Gastrocnemius medialis (tissue), 4 donors: ENCODE data around the gene PDIA4.

ENCODE experiments used
- POLR2A ChIP-seq, 2 donors: fragments of 450-650 bp; IDR thresholded peaks; one replicate each; pipeline ENCODE4 v1.6.1; 2017; ENCODE audit warnings: antibody characterized with exemption in 2 of 2, mild to moderate bottlenecking in 2 of 2, moderate library complexity in 2 of 2
- TF ChIP-seq, protein P1 (sequence below), 5 experiments: fragments of 450-650 bp in 3 of 5; fragments of 200-600 bp in 2 of 5; sonication (generic) in 2 of 5; IDR thresholded peaks in 4 of 5; conservative IDR thresholded peaks in 1 of 5; 1 replicate in 4 of 5; 2 replicates in 1 of 5; pipeline ENCODE4 v1.5.1; 2016 to 2019; ENCODE audit warnings: antibody characterized with exemption in 5 of 5, mild to moderate bottlenecking in 3 of 5, moderate library complexity in 3 of 5

DNA sequence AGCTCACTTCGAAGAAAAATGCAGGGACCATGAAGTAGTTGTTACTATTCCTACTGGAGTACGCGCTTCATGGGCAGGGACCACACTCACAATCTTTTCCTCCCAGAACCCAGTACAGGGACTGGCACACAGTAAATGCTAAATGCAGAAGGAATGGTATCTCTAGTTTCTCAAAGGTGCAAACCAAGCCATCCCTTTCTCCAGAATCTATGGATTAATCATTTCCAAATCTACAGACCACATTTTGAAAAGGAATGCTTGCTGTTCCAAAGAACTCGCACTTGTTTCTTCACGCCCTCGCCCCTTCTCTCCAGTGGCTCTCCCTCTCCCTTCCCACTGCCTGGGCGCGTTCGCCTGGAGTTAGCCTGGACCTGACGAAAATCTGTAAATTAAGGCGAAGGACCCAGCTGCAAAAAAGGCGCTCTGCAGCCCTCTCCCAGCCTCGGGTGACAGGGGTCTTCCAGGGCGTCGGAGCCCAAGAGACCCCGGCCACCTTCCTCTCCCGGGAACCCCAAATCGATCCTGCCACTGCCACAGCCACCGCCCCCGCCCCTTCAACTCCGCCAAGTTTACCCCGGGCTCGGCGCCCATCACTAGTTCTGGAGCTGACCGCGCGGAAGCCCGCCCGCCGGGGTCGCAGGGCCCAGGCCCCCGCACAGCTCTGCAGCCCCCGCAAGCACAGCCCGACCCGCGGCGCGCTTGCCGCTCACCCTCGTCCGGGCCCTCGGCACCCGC, 527 bp downstream of the PDIA4 start:
- TF ChIP-seq, protein P1, sequence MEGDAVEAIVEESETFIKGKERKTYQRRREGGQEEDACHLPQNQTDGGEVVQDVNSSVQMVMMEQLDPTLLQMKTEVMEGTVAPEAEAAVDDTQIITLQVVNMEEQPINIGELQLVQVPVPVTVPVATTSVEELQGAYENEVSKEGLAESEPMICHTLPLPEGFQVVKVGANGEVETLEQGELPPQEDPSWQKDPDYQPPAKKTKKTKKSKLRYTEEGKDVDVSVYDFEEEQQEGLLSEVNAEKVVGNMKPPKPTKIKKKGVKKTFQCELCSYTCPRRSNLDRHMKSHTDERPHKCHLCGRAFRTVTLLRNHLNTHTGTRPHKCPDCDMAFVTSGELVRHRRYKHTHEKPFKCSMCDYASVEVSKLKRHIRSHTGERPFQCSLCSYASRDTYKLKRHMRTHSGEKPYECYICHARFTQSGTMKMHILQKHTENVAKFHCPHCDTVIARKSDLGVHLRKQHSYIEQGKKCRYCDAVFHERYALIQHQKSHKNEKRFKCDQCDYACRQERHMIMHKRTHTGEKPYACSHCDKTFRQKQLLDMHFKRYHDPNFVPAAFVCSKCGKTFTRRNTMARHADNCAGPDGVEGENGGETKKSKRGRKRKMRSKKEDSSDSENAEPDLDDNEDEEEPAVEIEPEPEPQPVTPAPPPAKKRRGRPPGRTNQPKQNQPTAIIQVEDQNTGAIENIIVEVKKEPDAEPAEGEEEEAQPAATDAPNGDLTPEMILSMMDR (IDR thresholded peaks at IDR 0.05 in 4 of 5, conservative IDR thresholded peaks at IDR 0.05 in 1 of 5): peak in 1 of 5 experiments; percentile 26
- no peak for TF ChIP-seq POLR2A (IDR thresholded peaks at IDR 0.05)
